Skeletal muscle tissue (tissue), 4 donors: Measurements from ENCODE around the gene CEP112. TPM values are rescaled to one million over a fixed set of nuclear protein-coding genes. Genes with fewer than 3 reads are reported as not detected.

Source experiments
- H3K27ac ChIP-seq: one replicate; pipeline ENCODE4 v1.7.0; 2013; ENCODE audit warnings: mild to moderate bottlenecking, low read depth, low read length, inconsistent platforms
- H3K27me3 ChIP-seq, 3 donors: one replicate each; pipeline ENCODE4 v1.7.0; 2013; ENCODE audit warnings: low read length in 3 of 3; ENCODE audit not compliant: control insufficient read depth in 3 of 3, insufficient read depth in 3 of 3
- H3K36me3 ChIP-seq, 3 donors: one replicate each; pipeline ENCODE4 v1.7.0; 2013; ENCODE audit warnings: low read length in 3 of 3; ENCODE audit not compliant: control insufficient read depth in 3 of 3, insufficient read depth in 3 of 3
- H3K4me1 ChIP-seq, 3 donors: one replicate each; pipeline ENCODE4 v1.7.0; 2013; ENCODE audit warnings: low read length in 3 of 3, mild to moderate bottlenecking in 3 of 3; ENCODE audit not compliant: control insufficient read depth in 3 of 3, insufficient read depth in 3 of 3
- H3K4me3 ChIP-seq, 3 donors: one replicate each; pipeline ENCODE4 v1.7.0; 2013; ENCODE audit warnings: low read length in 3 of 3
- H3K9ac ChIP-seq, 3 donors: one replicate each; pipeline ENCODE4 v1.7.0; 2013; ENCODE audit warnings: low read length in 3 of 3, mild to moderate bottlenecking in 3 of 3, moderate library complexity in 2 of 3, low read depth in 1 of 3
- H3K9me3 ChIP-seq, 3 donors: one replicate each; pipeline ENCODE4 v1.7.0; 2013; ENCODE audit warnings: low read length in 3 of 3; ENCODE audit not compliant: control insufficient read depth in 3 of 3
- total RNA-seq: library from RNA; depleted of rRNA; stranded (reverse); fragments of >200 nt; gene quantifications from one replicate; pipeline ENCODE4 v1.2.3, GENCODE V29; 2014
- donor health status: Osteomylitis.

CEP112 gene
- total RNA-seq, 1 donor from 2014 or later = 16.2 TPM

- Histone ChIP-seq H3K27me3 (no peaks in the 10 kb centered on the region), H3K4me1 (no peaks in the 10 kb centered on the region), H3K4me3 (no peak overlapping the region), H3K9me3 (no peaks in the 10 kb centered on the region), H3K27ac (no peak overlapping the region), H3K9ac (no peak overlapping the region), H3K36me3 (no peaks in the 10 kb centered on the region)
These were observed 521.1 kb downstream of the CEP112 start for GRCh38 chr17:65670667-65671371.

- H3K4me1 ChIP-seq = no peaks in the 10 kb centered on the region
- no peak overlapping the region for H3K4me3 ChIP-seq
- no peaks in the 10 kb centered on the region for H3K36me3 ChIP-seq
- no peaks in the 10 kb centered on the region for H3K27me3 ChIP-seq
- no peaks in the 10 kb centered on the region for H3K9me3 ChIP-seq
- no peak overlapping the region for H3K9ac ChIP-seq
- no peak overlapping the region for H3K27ac ChIP-seq
These were observed 523.7 kb downstream of the CEP112 start for GRCh38 chr17:65668211-65668610.

- Histone ChIP-seq H3K9me3 (no peaks in the 10 kb centered on the region), H3K36me3 (no peaks in the 10 kb centered on the region), H3K4me1 (no peaks in the 10 kb centered on the region), H3K27ac (no peak overlapping the region), H3K27me3 (no peaks in the 10 kb centered on the region), H3K9ac (no peak overlapping the region), H3K4me3 (no peak overlapping the region)
These were observed 524.3 kb downstream of the CEP112 start for GRCh38 chr17:65667656-65668055.

GRCh38 chr17:65666876-65667321 is 525.0 kb downstream of the CEP112 start:
- no peak overlapping the region for H3K9ac ChIP-seq
- no peaks in the 10 kb centered on the region for H3K36me3 ChIP-seq
- no peak overlapping the region for H3K27ac ChIP-seq
- no peaks in the 10 kb centered on the region for H3K4me1 ChIP-seq
- no peak overlapping the region for H3K4me3 ChIP-seq
- H3K9me3 ChIP-seq = no peaks in the 10 kb centered on the region
- H3K27me3 ChIP-seq = no peaks in the 10 kb centered on the region

GRCh38 chr17:65665966-65666365 is 526.0 kb downstream of the CEP112 start:
- no peaks in the 10 kb centered on the region for H3K36me3 ChIP-seq
- H3K27ac ChIP-seq = no peak overlapping the region
- no peak overlapping the region for H3K9ac ChIP-seq
- H3K27me3 ChIP-seq = no peaks in the 10 kb centered on the region
- H3K4me1 ChIP-seq = no peaks in the 10 kb centered on the region
- no peaks in the 10 kb centered on the region for H3K9me3 ChIP-seq
- H3K4me3 ChIP-seq = no peak overlapping the region

- Histone ChIP-seq H3K36me3 (no peaks in the 10 kb centered on the region), H3K27ac (no peak overlapping the region), H3K4me3 (no peak overlapping the region), H3K4me1 (no peaks in the 10 kb centered on the region), H3K27me3 (no peaks in the 10 kb centered on the region), H3K9ac (no peak overlapping the region), H3K9me3 (no peaks in the 10 kb centered on the region)
These were observed 527.2 kb downstream of the CEP112 start for GRCh38 chr17:65664696-65665095.

GRCh38 chr17:65664266-65664665 is 527.7 kb downstream of the CEP112 start:
- no peaks in the 10 kb centered on the region for H3K36me3 ChIP-seq
- H3K9me3 ChIP-seq = no peaks in the 10 kb centered on the region
- no peak overlapping the region for H3K4me3 ChIP-seq
- no peaks in the 10 kb centered on the region for H3K27me3 ChIP-seq
- no peaks in the 10 kb centered on the region for H3K4me1 ChIP-seq
- H3K27ac ChIP-seq = no peak overlapping the region
- no peak overlapping the region for H3K9ac ChIP-seq

GRCh38 chr17:65662196-65662595 is 529.7 kb downstream of the CEP112 start:
- Histone ChIP-seq H3K36me3 (no peaks in the 10 kb centered on the region), H3K4me3 (no peak overlapping the region), H3K27ac (no peak overlapping the region), H3K27me3 (no peaks in the 10 kb centered on the region), H3K9me3 (no peaks in the 10 kb centered on the region), H3K9ac (no peak overlapping the region), H3K4me1 (no peaks in the 10 kb centered on the region)

- H3K4me3 ChIP-seq = no peak overlapping the region
- no peaks in the 10 kb centered on the region for H3K27me3 ChIP-seq
- no peaks in the 10 kb centered on the region for H3K4me1 ChIP-seq
- H3K27ac ChIP-seq = no peak overlapping the region
- no peaks in the 10 kb centered on the region for H3K36me3 ChIP-seq
- H3K9ac ChIP-seq = no peak overlapping the region
- H3K9me3 ChIP-seq = no peaks in the 10 kb centered on the region
These were observed 531.0 kb downstream of the CEP112 start for GRCh38 chr17:65660947-65661346.

- no peak overlapping the region for H3K4me3 ChIP-seq
- H3K9me3 ChIP-seq = no peaks in the 10 kb centered on the region
- no peaks in the 10 kb centered on the region for H3K36me3 ChIP-seq
- no peaks in the 10 kb centered on the region for H3K4me1 ChIP-seq
- H3K27ac ChIP-seq = no peak overlapping the region
- no peak overlapping the region for H3K9ac ChIP-seq
- H3K27me3 ChIP-seq = no peaks in the 10 kb centered on the region
These were observed 531.9 kb downstream of the CEP112 start for GRCh38 chr17:65660078-65660477.
